ENCODE measurements around the gene TAF1. TPM values are rescaled to one million over a fixed set of nuclear protein-coding genes. Genes with fewer than 3 reads are reported as not detected.

The TAF1 gene
- total RNA-seq: 9.7 and 16.8 TPM in 2 replicates

GRCh38 chrX:71365875-71366673 is at the start of gene TAF1:
TAF1 (plus strand) TSS chrX:71366357; CDS start chrX:71366375, 18 bp downstream.

Other genes with a start within 250 kb of the TAF1 start
- 19.0 and 25.6 TPM in 2 replicates for gene MED12, start 247.8 kb upstream of the TAF1 start, total RNA-seq
- gene NLGN3, start 221.5 kb upstream of the TAF1 start, total RNA-seq: 0.39 and 3.1 TPM in 2 replicates
- gene GJB1, start 143.1 kb upstream of the TAF1 start, total RNA-seq: not detected in 2 replicates
- gene ZMYM3, start 112.2 kb upstream of the TAF1 start, total RNA-seq: 18.9 and 29.6 TPM in 2 replicates
- gene NONO, start 82.7 kb upstream of the TAF1 start, total RNA-seq: 316 and 409 TPM in 2 replicates
- 0.13 and 0.80 TPM in 2 replicates for gene ITGB1BP2, start 64.6 kb upstream of the TAF1 start, total RNA-seq
- gene OGT, start 166.7 kb downstream of the TAF1 start, total RNA-seq: 25.5 and 51.7 TPM in 2 replicates
- gene GCNA, start 212.1 kb downstream of the TAF1 start, total RNA-seq: 0.26 and 4.2 TPM in 2 replicates

All from epithelial cell of alveolus of lung (primary cell).